PC-9 (cell line): ENCODE data around the gene SMIM9.

ENCODE experiments used
- EZH2 ChIP-seq: fragments of 200-600 bp; sonication (generic); IDR thresholded peaks from 2 replicates; pipeline ENCODE4 v1.8.0; 2017; ENCODE audit warnings: antibody characterized with exemption, low read depth
- TF ChIP-seq, protein P1 (sequence below): fragments of 200-600 bp; sonication (generic); conservative IDR thresholded peaks from 2 replicates; pipeline ENCODE4 v1.6.1; 2017; ENCODE audit warnings: mixed run types, antibody characterized with exemption, mild to moderate bottlenecking, moderate library complexity

DNA sequence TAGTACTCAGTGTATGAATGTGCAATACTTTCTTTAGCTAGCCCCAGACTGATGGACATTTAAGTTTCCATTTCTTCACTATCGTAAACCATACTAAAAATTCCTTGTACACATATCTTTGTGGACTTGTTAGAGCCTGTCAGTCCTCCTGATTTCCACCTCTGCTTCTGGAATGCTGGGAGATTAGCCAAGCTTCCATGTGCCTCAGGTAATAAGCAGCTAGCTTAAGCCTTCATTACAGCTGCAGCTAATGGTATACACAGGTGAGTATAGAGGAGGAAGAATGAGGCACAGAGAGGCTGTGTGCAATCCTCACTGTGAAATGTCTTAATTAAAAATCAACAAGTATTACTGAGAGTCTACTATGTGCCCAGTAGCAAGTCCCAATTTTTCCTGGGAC lies 9.8 kb downstream of the SMIM9 start:
- TF ChIP-seq, protein P1, sequence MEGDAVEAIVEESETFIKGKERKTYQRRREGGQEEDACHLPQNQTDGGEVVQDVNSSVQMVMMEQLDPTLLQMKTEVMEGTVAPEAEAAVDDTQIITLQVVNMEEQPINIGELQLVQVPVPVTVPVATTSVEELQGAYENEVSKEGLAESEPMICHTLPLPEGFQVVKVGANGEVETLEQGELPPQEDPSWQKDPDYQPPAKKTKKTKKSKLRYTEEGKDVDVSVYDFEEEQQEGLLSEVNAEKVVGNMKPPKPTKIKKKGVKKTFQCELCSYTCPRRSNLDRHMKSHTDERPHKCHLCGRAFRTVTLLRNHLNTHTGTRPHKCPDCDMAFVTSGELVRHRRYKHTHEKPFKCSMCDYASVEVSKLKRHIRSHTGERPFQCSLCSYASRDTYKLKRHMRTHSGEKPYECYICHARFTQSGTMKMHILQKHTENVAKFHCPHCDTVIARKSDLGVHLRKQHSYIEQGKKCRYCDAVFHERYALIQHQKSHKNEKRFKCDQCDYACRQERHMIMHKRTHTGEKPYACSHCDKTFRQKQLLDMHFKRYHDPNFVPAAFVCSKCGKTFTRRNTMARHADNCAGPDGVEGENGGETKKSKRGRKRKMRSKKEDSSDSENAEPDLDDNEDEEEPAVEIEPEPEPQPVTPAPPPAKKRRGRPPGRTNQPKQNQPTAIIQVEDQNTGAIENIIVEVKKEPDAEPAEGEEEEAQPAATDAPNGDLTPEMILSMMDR = no peak
- no peak for TF ChIP-seq EZH2
